DND-41 (cell line): ENCODE data around the gene CPEB2.

Experiments used
- ATAC-seq: fragments of 200-7000 bp; cut with Tn5 transposase; 3 replicates; pipeline ENCODE4 v1.9.1; 2021; ENCODE audit warnings: low read depth; ENCODE audit not compliant: insufficient read depth
- DNase-seq: peaks from one replicate; pipeline ENCODE4 v3.0.0-alpha.2; 2020
- H2AFZ ChIP-seq: 2 replicates; pipeline ENCODE4 v1.6.0; 2012; ENCODE audit warnings: low read depth, low read length
- H3K27ac ChIP-seq: 2 replicates; pipeline ENCODE4 v1.5.1; 2012; ENCODE audit warnings: low read length, inconsistent platforms
- H3K27me3 ChIP-seq: fragments of 200-600 bp; sonication (generic); 2 replicates; pipeline ENCODE4 v1.6.0; 2012; ENCODE audit warnings: low read length, mild to moderate bottlenecking, inconsistent platforms; ENCODE audit not compliant: insufficient read depth, poor library complexity
- H3K36me3 ChIP-seq: 2 replicates; pipeline ENCODE4 v1.5.1; 2012; ENCODE audit warnings: low read length, inconsistent platforms; ENCODE audit not compliant: insufficient read depth
- H3K4me1 ChIP-seq: 2 replicates; pipeline ENCODE4 v1.5.1; 2012; ENCODE audit warnings: mild to moderate bottlenecking, low read length; ENCODE audit not compliant: insufficient read depth
- H3K4me2 ChIP-seq: 2 replicates; pipeline ENCODE4 v1.6.0; 2012; ENCODE audit warnings: mild to moderate bottlenecking, moderate library complexity, low read length, inconsistent platforms; ENCODE audit not compliant: insufficient read depth
- H3K4me3 ChIP-seq, 2 experiments: fragments of 200-600 bp in 1 of 2; shearing (Covaris generic) in 1 of 2; 2 replicates each; pipeline ENCODE4 v1.5.1; 2012 to 2016; ENCODE audit warnings: inconsistent platforms in 2 of 2, low read length in 2 of 2, mild to moderate bottlenecking in 2 of 2, low read depth in 1 of 2, moderate library complexity in 1 of 2
- H3K79me2 ChIP-seq: 2 replicates; pipeline ENCODE4 v1.6.0; 2012; ENCODE audit warnings: low read length, inconsistent platforms; ENCODE audit not compliant: insufficient read depth
- H3K9ac ChIP-seq: 2 replicates; pipeline ENCODE4 v1.6.0; 2012; ENCODE audit warnings: low read depth, mild to moderate bottlenecking, inconsistent platforms, low read length, moderate library complexity
- H3K9me3 ChIP-seq: 2 replicates; pipeline ENCODE4 v1.5.1; 2012; ENCODE audit warnings: low read length, moderate library complexity, mild to moderate bottlenecking, inconsistent platforms; ENCODE audit not compliant: insufficient read depth, severe bottlenecking
- H4K20me1 ChIP-seq: 2 replicates; pipeline ENCODE4 v1.6.0; 2012; ENCODE audit warnings: low read length; ENCODE audit not compliant: insufficient read depth
- EZH2 ChIP-seq: IDR thresholded peaks from 3 replicates; pipeline ENCODE4 v1.6.1; 2012; ENCODE audit warnings: borderline replicate concordance, low read depth, mild to moderate bottlenecking, moderate library complexity, low read length, inconsistent platforms; ENCODE audit not compliant: severe bottlenecking
- TF ChIP-seq, protein P1 (sequence below): IDR thresholded peaks from 2 replicates; pipeline ENCODE4 v1.5.1; 2012; ENCODE audit warnings: borderline replicate concordance, low read length, moderate library complexity, mild to moderate bottlenecking; ENCODE audit not compliant: poor library complexity, severe bottlenecking; ENCODE audit errors: extremely low read depth

The CPEB2 gene

DNA sequence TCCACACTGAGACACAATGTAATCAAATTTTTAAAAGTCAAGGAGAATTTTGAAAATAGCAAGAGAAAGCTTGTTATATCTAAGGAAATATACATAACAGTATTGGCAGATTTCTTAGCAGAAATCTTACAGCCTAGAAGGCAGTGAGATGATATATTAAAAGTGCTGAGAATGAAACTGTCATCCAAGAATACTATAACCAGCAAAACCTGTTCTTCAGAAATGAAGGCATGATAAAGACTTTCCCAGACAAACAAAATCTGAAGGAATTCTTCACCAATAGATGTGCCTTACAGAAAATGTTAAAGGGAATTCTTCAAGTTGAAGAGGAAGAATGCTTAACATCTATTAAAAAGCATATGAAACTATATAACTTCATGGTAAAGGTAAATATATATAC, 73.6 kb downstream of the CPEB2 start:
- Histone ChIP-seq H3K27ac (no peak overlapping the region), H4K20me1 (no peaks in the 10 kb centered on the region), H3K9me3 (no peaks in the 10 kb centered on the region), H3K4me2 (no peak overlapping the region), H3K27me3 (no peaks in the 10 kb centered on the region), H3K9ac (no peak overlapping the region), H3K4me3 (no peak overlapping the region), H3K79me2 (no peaks in the 10 kb centered on the region), H2AFZ (no peak overlapping the region), H3K4me1 (no peaks in the 10 kb centered on the region), H3K36me3 (no peaks in the 10 kb centered on the region)
- ATAC-seq (no peak), DNase-seq (no peak)
- TF ChIP-seq, protein P1, sequence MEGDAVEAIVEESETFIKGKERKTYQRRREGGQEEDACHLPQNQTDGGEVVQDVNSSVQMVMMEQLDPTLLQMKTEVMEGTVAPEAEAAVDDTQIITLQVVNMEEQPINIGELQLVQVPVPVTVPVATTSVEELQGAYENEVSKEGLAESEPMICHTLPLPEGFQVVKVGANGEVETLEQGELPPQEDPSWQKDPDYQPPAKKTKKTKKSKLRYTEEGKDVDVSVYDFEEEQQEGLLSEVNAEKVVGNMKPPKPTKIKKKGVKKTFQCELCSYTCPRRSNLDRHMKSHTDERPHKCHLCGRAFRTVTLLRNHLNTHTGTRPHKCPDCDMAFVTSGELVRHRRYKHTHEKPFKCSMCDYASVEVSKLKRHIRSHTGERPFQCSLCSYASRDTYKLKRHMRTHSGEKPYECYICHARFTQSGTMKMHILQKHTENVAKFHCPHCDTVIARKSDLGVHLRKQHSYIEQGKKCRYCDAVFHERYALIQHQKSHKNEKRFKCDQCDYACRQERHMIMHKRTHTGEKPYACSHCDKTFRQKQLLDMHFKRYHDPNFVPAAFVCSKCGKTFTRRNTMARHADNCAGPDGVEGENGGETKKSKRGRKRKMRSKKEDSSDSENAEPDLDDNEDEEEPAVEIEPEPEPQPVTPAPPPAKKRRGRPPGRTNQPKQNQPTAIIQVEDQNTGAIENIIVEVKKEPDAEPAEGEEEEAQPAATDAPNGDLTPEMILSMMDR, result no peak
- TF ChIP-seq EZH2, result no peak

DNA sequence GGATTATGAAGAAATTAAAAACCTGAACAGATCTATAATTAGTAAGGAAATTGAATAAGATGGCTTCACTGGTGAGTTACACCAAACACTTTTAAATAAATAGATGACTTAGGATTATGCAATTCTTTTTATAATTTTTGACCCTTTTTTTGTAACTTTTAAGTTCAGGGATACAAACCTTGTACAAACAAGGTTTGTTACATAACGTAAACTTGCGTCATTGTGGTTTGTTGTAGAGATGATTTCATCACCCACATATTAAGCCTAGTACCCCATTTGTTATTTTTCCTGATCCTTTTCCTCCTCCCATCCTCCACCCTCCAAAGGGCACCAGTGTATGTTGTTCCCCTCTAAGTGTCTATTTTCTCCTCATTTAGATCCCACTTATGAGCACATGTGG, 75.7 kb downstream of the CPEB2 start:
- no peak overlapping the region for H3K27ac ChIP-seq
- DNase-seq (no peak), ATAC-seq (no peak)
- H3K9me3 ChIP-seq, result no peaks in the 10 kb centered on the region
- H3K9ac ChIP-seq, result no peak overlapping the region
- no peak overlapping the region for H3K4me2 ChIP-seq
- no peaks in the 10 kb centered on the region for H3K27me3 ChIP-seq
- H2AFZ ChIP-seq, result no peak overlapping the region
- H3K4me1 ChIP-seq, result no peaks in the 10 kb centered on the region
- no peaks in the 10 kb centered on the region for H3K36me3 ChIP-seq
- TF ChIP-seq EZH2, result no peak
- TF ChIP-seq, protein P1, result no peak
- H3K4me3 ChIP-seq, result no peak overlapping the region
- no peaks in the 10 kb centered on the region for H3K79me2 ChIP-seq
- H4K20me1 ChIP-seq, result no peaks in the 10 kb centered on the region

DNA sequence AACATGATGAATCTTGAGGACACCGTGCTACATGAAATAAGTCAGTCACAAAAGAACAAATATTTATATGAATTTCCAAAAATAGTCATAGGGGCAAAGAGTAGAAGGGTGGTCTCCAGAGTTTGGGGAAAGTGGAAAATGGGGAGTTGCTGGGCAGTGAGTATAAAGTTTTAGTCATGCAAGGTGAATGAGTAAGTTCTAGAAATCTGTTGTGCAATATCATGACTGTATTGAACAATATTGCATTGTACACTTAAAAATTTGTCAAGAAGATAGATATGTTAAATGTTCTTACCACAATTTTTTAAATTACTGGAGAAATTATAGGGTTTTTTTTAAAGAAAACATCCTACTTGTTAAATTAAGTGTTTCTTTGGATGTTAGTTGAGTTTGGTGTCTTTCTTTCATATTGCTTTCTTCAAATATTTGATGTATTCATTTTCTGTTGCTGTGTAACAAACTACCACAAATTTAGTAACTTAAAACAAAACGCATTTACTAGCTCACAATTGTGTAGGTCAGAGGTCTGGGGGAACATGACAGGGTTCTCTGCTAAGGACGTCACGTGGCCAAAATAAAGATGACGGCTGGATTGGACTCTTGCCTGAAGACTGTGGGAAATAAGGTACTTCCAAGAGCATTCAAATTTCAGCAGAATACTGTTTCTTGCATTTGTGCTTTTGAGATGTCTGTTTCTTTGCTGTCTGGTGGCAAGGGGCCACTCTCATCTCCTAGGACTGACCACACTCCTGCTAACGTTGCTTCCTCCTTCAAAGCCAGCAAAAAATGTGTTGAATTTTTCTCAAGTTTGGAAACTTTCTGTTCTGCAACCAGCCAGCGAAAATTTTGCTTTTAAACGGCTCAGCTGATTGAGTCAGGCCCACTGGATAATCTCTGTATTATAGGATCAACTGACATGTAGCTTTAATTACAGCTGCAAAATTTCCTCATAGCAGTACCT, 76.7 kb downstream of the CPEB2 start:
- DNase-seq (no peak), ATAC-seq (no peak)
- TF ChIP-seq EZH2, result no peak
- TF ChIP-seq, protein P1, result no peak
- Histone ChIP-seq H3K27me3 (no peaks in the 10 kb centered on the region), H3K4me2 (no peak overlapping the region), H3K36me3 (no peaks in the 10 kb centered on the region), H3K27ac (no peak overlapping the region), H3K9me3 (no peaks in the 10 kb centered on the region), H2AFZ (no peak overlapping the region), H3K4me1 (no peaks in the 10 kb centered on the region), H3K9ac (no peak overlapping the region), H4K20me1 (no peaks in the 10 kb centered on the region), H3K4me3 (no peak overlapping the region), H3K79me2 (no peaks in the 10 kb centered on the region)
